Spleen (tissue), 7 donors: ENCODE measurements around the gene LNX2.

Experiments used
- POLR2A ChIP-seq, 3 donors: fragments of 450-650 bp; IDR thresholded peaks; one replicate each; pipeline ENCODE4 v1.5.1; 2017; ENCODE audit warnings: antibody characterized with exemption in 3 of 3, mild to moderate bottlenecking in 1 of 3
- TF ChIP-seq, protein P1 (sequence below), 11 experiments: fragments of 200-600 bp in 7 of 11; fragments of 450-650 bp in 4 of 11; sonication (generic) in 4 of 11; IDR thresholded peaks in 8 of 11; conservative IDR thresholded peaks in 3 of 11; 1 replicate in 7 of 11; 2 replicates in 4 of 11; pipeline versions ENCODE4 v1.4.0 to v1.8.0; 2016 to 2021; ENCODE audit warnings: antibody characterized with exemption in 11 of 11, inconsistent platforms in 4 of 11, mild to moderate bottlenecking in 1 of 11
- donor health status: DM: no; HTN: no; CAD: no; lungs with moderate emphysema.
- donor health status: DM: no; HTN: no; CAD: no.
- donor health status: DM: no; HTN: no; CAD: no.

DNA sequence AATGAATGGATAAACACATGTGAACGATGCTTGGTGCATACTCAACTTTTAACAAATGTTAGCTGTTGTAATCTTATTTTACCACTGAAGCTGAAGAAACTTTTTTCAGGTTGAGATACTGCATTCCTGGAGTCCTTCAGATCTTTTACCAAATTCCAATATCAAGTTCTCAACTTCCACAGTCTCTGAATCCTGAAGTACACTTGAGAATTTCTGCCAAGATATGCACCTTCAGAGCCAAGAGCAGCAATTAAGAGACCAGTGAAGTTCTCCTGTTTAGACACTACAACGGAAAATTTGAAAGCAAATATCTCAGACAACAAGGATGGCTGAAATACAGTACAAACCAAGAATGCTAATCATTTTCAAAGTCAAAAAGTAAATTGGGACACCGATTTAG is 85.3 kb downstream of the LNX2 start:
- TF ChIP-seq POLR2A (IDR thresholded peaks at IDR 0.05) = no peak
- TF ChIP-seq, protein P1, sequence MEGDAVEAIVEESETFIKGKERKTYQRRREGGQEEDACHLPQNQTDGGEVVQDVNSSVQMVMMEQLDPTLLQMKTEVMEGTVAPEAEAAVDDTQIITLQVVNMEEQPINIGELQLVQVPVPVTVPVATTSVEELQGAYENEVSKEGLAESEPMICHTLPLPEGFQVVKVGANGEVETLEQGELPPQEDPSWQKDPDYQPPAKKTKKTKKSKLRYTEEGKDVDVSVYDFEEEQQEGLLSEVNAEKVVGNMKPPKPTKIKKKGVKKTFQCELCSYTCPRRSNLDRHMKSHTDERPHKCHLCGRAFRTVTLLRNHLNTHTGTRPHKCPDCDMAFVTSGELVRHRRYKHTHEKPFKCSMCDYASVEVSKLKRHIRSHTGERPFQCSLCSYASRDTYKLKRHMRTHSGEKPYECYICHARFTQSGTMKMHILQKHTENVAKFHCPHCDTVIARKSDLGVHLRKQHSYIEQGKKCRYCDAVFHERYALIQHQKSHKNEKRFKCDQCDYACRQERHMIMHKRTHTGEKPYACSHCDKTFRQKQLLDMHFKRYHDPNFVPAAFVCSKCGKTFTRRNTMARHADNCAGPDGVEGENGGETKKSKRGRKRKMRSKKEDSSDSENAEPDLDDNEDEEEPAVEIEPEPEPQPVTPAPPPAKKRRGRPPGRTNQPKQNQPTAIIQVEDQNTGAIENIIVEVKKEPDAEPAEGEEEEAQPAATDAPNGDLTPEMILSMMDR (IDR thresholded peaks at IDR 0.05 in 8 of 11, conservative IDR thresholded peaks at IDR 0.05 in 3 of 11) = no peak
